ENCODE measurements around the gene ASPN. TPM values are rescaled to one million over a fixed set of nuclear protein-coding genes. Genes with fewer than 3 reads are reported as not detected.

ASPN gene
- total RNA-seq, 1 donor from 2014 or later = 4.5 TPM

GRCh38 chr9:92480986-92481633 is 1.2 kb downstream of the ASPN start:
- intact Hi-C loops (cut with micrococcal nuclease) = no loop called here
- ATAC-seq = peak; percentile 52
- no peak for DNase-seq

- DNase-seq (no peak), ATAC-seq (peak; percentile 65)
- intact Hi-C loops (cut with micrococcal nuclease) = no loop called here
These were observed 2.0 kb downstream of the ASPN start for GRCh38 chr9:92480291-92480771.

DNA sequence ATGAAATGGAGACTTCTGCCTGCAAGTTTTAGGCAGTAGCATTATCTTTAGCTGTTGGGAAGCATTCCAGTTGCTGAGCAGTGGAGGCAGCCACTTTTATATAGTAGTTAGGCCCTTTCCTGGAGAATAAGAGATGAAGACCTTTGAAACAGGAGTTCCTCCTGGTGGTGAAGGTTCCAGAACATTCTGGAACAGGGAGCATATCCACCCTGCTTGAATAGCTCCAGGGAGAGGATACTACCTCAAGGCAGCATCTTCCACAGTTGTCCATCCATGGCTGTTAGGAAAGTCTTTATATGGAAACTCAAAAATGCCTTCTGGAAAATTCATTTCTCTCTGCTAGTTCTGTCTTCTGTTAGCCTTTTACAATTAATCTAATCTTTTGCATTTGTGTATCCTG is 3.0 kb downstream of the ASPN start:
- intact Hi-C loops (cut with micrococcal nuclease) = no loop called here
- DNase-seq = no peak
- ATAC-seq = no peak

DNA sequence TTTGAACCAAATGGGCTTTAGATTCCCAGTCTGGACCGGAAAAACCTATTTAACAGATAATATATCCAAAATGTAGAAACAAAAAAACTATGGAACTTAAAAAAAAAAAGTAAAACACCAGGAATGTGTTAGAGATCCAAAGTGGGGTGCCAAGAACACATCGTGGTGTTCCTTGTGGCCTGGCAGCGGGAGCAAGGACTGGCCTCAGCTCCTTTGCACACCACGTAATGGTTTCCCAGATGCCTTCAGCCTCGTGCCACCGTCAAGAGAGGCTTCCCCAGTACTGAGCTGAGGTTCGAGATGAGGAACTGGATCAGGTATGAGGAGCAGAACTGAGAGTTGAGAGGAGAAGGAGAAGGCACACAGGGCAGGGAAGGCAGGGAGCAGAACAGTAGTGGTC is 3.5 kb downstream of the ASPN start:
- no peak for ATAC-seq
- intact Hi-C loops (cut with micrococcal nuclease) = no loop called here
- DNase-seq = no peak

GRCh38 chr9:92476962-92477361 is 5.3 kb downstream of the ASPN start:
- ATAC-seq = no peak
- no peak for DNase-seq
- intact Hi-C loops (cut with micrococcal nuclease) = no loop called here

DNA sequence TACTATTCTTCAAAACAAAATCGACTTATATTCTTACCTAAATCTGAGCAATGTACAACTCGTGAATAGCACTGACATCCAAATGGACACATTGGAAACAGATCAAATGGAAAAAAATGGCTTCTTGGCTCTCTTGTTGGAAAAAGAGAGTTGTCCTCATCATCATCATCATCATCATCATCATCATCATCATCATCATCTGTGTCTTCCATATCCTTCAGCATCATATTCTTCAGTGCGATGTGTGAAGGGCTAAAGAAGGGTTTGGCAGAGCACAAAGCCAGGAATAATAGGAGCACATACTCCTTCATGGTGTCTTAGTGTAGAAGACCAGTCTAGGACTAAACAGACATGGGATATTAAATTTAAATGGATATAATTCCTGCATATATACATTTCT is 7.7 kb downstream of the ASPN start:
- DNase-seq (no peak), ATAC-seq (no peak)
- intact Hi-C loops (cut with micrococcal nuclease) = no loop called here

- intact Hi-C loops (cut with micrococcal nuclease) = no loop called here
- ATAC-seq = no peak
- no peak for DNase-seq
These were observed 14.1 kb downstream of the ASPN start for GRCh38 chr9:92468206-92468605.

GRCh38 chr9:92467511-92467910 is 14.8 kb downstream of the ASPN start:
- intact Hi-C loops (cut with micrococcal nuclease) = no loop called here
- ATAC-seq (no peak), DNase-seq (no peak)

- intact Hi-C loops (cut with micrococcal nuclease) = no loop called here
- no peak for ATAC-seq
- no peak for DNase-seq
These were observed 15.3 kb downstream of the ASPN start for GRCh38 chr9:92467041-92467440.

GRCh38 chr9:92463984-92464383 is 18.3 kb downstream of the ASPN start:
- ATAC-seq = peak; percentile 70
- intact Hi-C loops (cut with micrococcal nuclease) = no loop called here
- no peak for DNase-seq

GRCh38 chr9:92463387-92463786 is 18.9 kb downstream of the ASPN start:
- intact Hi-C loops (cut with micrococcal nuclease) = no loop called here
- DNase-seq (no peak), ATAC-seq (peak; percentile 41)

DNA sequence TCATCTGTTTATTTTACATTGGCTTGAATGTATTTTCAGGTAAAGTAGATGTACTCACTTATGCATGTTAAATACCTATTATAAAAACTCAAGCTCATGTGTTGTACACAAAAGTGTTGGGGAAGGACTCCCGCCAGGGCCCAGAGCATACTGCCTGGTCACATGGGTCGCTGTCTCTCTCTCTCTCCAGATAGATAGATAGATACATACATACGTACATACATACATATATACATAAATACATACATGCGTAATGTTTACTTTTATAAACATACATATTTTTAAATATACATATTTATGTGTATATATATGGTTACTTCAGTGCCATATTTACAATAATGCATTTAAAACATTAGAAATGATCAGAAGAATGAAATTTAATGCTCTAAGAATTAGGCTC is 24.7 kb downstream of the ASPN start:
- intact Hi-C loops (cut with micrococcal nuclease) = no loop called here
- DNase-seq (no peak), ATAC-seq (no peak)

GRCh38 chr9:92455217-92455616 is 27.1 kb downstream of the ASPN start:
- DNase-seq = no peak
- intact Hi-C loops (cut with micrococcal nuclease) = no loop called here
- no peak for ATAC-seq

DNA sequence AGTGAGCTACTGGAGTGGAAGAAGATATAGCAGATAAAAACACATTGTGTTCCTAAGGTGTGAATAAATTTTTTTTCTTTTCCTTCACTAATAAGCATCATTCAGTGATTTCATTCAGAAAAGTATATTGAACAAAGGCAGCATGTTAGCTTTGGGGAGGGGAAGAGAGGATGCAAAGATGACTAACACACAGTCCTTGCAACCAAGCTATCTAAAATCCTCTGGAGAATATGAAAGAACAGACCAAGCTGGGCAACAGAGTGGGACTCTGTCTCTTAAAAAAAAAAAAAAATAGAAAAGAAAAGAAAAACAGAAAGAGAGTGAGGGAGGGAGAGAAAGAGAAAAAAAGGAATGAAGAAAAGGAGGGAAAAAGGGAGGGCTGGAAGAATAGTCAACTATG is 35.8 kb downstream of the ASPN start:
- intact Hi-C loops (cut with micrococcal nuclease) = no loop called here
- ATAC-seq (peak; percentile 23), DNase-seq (no peak)

- DNase-seq = no peak
- intact Hi-C loops (cut with micrococcal nuclease) = no loop called here
- ATAC-seq = no peak
These were observed 37.5 kb downstream of the ASPN start for GRCh38 chr9:92444841-92445240.

GRCh38 chr9:92440751-92441046 is 41.6 kb downstream of the ASPN start:
- intact Hi-C loops (cut with micrococcal nuclease) = no loop called here
- DNase-seq (no peak), ATAC-seq (no peak)

DNA sequence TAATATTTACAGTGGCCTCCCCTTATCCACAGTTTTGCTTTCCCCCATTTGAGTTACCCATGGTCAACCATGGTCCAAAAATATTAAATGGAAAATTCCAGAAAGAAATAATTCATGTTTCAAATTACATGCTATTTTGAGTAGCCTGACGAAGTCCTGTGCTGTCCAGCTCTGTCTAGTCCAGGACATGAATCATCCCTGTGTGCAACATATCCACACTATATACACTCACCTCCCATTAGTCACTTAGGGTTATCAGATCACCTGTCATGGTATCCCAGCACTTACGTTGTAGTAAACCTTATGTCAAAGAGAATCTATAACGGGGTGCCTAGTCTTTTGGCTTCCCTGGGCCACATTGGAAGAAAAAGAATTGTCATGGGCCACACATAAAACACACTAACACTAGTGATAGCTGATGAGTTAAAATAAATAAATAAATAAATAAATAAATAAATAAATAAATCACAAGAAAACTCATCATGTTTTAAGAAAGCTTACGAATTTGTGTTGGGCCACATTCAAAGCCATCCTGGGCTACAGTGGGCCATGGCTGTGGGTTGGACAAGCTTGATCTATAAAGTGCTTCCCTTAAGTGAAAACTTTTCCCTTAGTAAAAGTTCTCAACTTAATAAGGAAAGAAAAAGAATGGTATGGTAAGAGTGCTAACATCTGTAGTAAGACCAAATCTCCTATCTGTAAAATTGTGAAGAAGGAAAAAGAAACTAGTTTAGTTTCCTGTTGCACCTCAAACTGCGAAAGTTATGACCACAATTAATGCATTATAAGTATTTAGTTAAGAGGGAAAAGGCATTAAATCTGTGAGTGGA is 42.2 kb downstream of the ASPN start:
- no peak for DNase-seq
- ATAC-seq = no peak
- intact Hi-C loops (cut with micrococcal nuclease) = no loop called here

DNA sequence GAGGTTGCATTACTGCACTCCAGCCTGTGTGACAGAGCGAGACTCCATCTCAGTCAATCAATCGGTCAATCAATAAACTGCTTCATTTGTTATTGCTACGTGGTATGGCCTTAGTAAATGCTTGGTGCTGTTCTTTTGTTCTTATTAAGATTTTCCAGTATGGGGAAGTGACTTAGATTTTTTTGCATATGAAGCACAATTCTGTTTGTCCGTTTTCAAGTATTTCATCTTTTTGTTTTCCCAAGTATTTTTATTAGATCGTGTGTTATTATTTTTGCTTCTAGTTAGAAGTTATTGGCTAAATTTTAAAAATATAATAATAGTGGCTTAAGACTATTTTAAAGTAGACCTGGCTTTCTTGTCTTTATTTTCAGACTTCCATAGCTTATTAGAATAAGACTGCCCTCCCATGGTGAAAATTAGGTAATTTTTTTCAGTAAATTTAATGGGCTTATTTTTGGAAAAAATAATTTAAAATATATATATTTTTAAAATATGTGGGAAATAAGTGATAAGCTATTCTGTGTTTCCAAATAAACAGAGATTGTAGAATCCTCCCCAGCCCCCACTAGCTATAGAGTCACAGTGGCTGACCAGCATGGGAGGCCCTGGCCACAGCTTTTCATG is 43.3 kb downstream of the ASPN start:
- ATAC-seq = no peak
- no peak for DNase-seq
- intact Hi-C loops (cut with micrococcal nuclease) = no loop called here

- DNase-seq (no peak), ATAC-seq (no peak)
- intact Hi-C loops (cut with micrococcal nuclease) = no loop called here
These were observed 47.0 kb downstream of the ASPN start for GRCh38 chr9:92435263-92435662.

GRCh38 chr9:92432972-92433548 is 49.2 kb downstream of the ASPN start:
- intact Hi-C loops (cut with micrococcal nuclease) = no loop called here
- ATAC-seq = no peak
- DNase-seq = no peak

Data from left ventricle myocardium superior (tissue), 1 donor.